Measurements from ENCODE around the gene WDFY4.

Gene WDFY4

GRCh38 chr10:48655411-48656240, 29.0 kb upstream of the WDFY4 start:
- no peak for DNase-seq

GRCh38 chr10:48656241-48656913, 28.3 kb upstream of the WDFY4 start:
- DNase-seq, result peak; percentile 86

GRCh38 chr10:48656914-48657305, 27.8 kb upstream of the WDFY4 start:
- no peak for DNase-seq

- DNase-seq, result no peak
Observed at GRCh38 chr10:48657416-48657815, 27.3 kb upstream of the WDFY4 start.

GRCh38 chr10:48658243-48658974, 26.3 kb upstream of the WDFY4 start:
- peak; percentile 63 for DNase-seq

GRCh38 chr10:48658975-48659269, 25.8 kb upstream of the WDFY4 start:
- DNase-seq, result no peak

GRCh38 chr10:48659790-48660189, 24.9 kb upstream of the WDFY4 start:
- DNase-seq, result no peak

- no peak for DNase-seq
Observed at GRCh38 chr10:48661441-48661840, 23.2 kb upstream of the WDFY4 start.

GRCh38 chr10:48667960-48668590, 16.6 kb upstream of the WDFY4 start:
- DNase-seq, result peak; percentile 76

GRCh38 chr10:48670978-48671913, 13.4 kb upstream of the WDFY4 start:
- peak; percentile 83 for DNase-seq

- peak; percentile 61 for DNase-seq
Observed at GRCh38 chr10:48671914-48672595, 12.6 kb upstream of the WDFY4 start.

- no peak for DNase-seq
Observed at GRCh38 chr10:48672596-48673265, 11.9 kb upstream of the WDFY4 start.

- no peak for DNase-seq
Observed at GRCh38 chr10:48677625-48678024, 7.0 kb upstream of the WDFY4 start.

GRCh38 chr10:48678041-48678440, 6.6 kb upstream of the WDFY4 start:
- no peak for DNase-seq

GRCh38 chr10:48681740-48682139, 2.9 kb upstream of the WDFY4 start:
- no peak for DNase-seq

- no peak for DNase-seq
Observed at GRCh38 chr10:48682265-48682664, 2.4 kb upstream of the WDFY4 start.

GRCh38 chr10:48683424-48683823, 1.2 kb upstream of the WDFY4 start:
- DNase-seq, result no peak

- DNase-seq, result peak; percentile 31
Observed at GRCh38 chr10:48683868-48684267, 805 bp upstream of the WDFY4 start.

GRCh38 chr10:48684463-48684791, 246 bp upstream of the WDFY4 start:
- DNase-seq, result no peak

GRCh38 chr10:48685731-48686130, 1.1 kb downstream of the WDFY4 start:
- DNase-seq, result no peak

Data from CD4-positive, alpha-beta T cell treated with Interferon gamma for 1 hour (primary cell).